ENCODE measurements around the gene PDK1. TPM values are rescaled to one million over a fixed set of nuclear protein-coding genes. Genes with fewer than 3 reads are reported as not detected.
"Not testable (repeated sequence)": the region's sequence is repeated elsewhere in the genome, so short reads cannot be mapped to it uniquely, and the experiment has no call there.

The PDK1 gene
- total RNA-seq, 1 donor from 2014 or later, result 42.3 TPM

DNA sequence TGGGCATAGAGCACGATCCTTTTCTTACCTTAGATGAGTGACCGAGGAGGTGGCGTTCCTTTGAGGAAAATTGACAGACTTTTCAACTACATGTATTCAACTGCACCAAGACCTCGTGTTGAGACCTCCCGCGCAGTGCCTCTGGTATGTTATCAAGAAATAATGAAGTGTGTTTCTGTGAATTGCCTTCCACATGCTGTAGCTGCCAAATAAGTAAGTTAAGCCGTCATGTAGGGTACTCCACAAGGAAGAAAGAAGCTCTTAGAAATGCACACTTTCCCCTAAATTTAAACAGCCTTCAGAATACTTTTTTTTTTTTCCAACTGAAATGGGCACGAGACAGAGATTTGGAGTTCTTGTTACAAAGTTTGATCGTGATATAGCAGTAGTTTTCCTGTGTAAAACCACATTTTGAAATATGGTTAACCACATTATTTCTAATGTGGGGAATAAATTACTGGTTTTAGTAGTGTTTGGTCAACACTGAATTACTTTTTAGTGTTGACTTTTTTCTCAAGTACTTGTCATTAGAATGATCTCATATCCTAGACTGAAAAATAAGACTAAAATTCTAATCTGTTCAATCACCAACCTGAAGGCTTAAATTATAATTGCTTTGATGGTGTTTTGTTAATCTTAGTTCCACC lies 30.5 kb downstream of the PDK1 start:
- H3K4me3 Mint-ChIP-seq, result no peak overlapping the region
- H3K4me1 Mint-ChIP-seq, result peaks cover 2% of the 10 kb centered on the region
- no peak for DNase-seq (ENCODE audit: low spot score in 2 of 2, unreplicated experiment in 2 of 2)
- peaks cover 74% of the 10 kb centered on the region for H3K36me3 Mint-ChIP-seq
- TF ChIP-seq, protein P1, sequence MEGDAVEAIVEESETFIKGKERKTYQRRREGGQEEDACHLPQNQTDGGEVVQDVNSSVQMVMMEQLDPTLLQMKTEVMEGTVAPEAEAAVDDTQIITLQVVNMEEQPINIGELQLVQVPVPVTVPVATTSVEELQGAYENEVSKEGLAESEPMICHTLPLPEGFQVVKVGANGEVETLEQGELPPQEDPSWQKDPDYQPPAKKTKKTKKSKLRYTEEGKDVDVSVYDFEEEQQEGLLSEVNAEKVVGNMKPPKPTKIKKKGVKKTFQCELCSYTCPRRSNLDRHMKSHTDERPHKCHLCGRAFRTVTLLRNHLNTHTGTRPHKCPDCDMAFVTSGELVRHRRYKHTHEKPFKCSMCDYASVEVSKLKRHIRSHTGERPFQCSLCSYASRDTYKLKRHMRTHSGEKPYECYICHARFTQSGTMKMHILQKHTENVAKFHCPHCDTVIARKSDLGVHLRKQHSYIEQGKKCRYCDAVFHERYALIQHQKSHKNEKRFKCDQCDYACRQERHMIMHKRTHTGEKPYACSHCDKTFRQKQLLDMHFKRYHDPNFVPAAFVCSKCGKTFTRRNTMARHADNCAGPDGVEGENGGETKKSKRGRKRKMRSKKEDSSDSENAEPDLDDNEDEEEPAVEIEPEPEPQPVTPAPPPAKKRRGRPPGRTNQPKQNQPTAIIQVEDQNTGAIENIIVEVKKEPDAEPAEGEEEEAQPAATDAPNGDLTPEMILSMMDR (IDR thresholded peaks at IDR 0.05; ENCODE audit: unreplicated experiment), result no peak
- H3K27me3 Mint-ChIP-seq (ENCODE audit: low read depth), result no peaks in the 10 kb centered on the region
- H3K9me3 Mint-ChIP-seq, result peaks cover 16% of the 10 kb centered on the region
- no peak overlapping the region for H3K27ac Mint-ChIP-seq

DNA sequence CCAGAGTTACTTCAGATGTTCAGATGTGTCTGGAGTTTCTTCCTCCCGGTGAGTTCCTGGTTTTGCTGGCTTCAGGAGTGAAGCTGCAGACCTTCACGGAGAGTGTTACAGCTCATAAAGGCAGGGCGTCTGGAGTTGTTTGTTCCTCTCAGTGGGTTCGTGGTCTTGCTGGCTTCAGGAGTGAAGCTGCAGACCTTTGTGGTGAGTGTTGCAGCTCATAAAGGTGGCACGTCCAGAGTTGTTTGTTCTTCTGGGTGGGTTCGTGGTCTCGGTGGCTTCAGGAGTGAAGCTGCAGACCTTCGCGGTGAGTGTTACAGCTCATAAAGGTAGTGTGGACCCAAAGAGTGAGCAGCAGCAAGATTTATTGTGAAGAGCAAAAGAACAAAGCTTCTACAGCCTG lies 31.3 kb downstream of the PDK1 start:
- DNase-seq (ENCODE audit: low spot score in 2 of 2, unreplicated experiment in 2 of 2); H3K4me1 Mint-ChIP-seq; H3K4me3 Mint-ChIP-seq; H3K27ac Mint-ChIP-seq; H3K27me3 Mint-ChIP-seq (ENCODE audit: low read depth): not testable (repeated sequence)
- H3K9me3 Mint-ChIP-seq, result peaks cover 16% of the 10 kb centered on the region
- peaks cover 68% of the 10 kb centered on the region for H3K36me3 Mint-ChIP-seq

DNA sequence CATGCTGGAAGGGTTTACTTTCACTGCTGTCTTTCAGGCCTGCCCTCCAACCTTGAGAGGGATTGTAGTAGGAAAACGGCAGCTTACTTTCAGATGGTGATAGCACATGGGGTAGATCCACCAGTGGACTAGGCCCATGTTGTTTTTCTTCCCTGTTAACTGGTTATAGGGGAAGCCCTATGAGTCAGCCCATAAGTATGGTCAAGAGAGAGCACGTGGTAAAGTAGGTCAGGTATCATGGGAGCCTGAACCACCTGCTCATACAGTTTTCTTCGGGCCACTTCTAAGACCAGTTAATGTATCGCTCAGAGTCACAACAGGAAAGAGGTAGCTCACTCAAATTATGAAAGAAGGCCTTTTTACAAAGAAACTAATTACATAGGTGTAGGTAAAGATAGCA lies 33.0 kb downstream of the PDK1 start:
- Mint-ChIP-seq H3K9me3 (peaks cover 16% of the 10 kb centered on the region), H3K4me1 (peaks cover 23% of the 10 kb centered on the region), H3K27ac (no peak overlapping the region), H3K27me3 (ENCODE audit: low read depth) (no peaks in the 10 kb centered on the region), H3K36me3 (peaks cover 63% of the 10 kb centered on the region), H3K4me3 (no peak overlapping the region)
- TF ChIP-seq, protein P1 (IDR thresholded peaks at IDR 0.05; ENCODE audit: unreplicated experiment), result no peak
- no peak for DNase-seq (ENCODE audit: low spot score in 2 of 2, unreplicated experiment in 2 of 2)

DNA sequence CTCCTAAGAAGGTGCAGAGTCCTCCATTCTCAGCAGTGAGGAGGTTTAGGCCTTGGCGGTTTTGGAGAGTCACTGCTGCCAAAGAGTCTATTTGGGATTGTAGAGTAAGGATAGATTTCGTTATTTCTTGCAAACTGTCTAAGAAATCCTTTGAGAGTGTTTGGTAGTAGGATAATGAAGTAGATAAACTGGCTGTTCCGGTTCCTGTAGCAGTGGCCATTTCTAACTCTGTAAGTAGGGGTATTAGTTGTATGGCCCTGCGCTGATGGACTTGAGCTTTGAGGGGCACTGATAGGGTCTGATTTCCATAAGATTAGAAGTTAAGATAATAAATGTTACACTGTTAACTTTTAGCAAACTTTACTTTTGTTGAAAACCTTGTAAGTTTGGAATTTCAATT lies 35.5 kb downstream of the PDK1 start:
- not testable (repeated sequence) for H3K27ac Mint-ChIP-seq; H3K4me3 Mint-ChIP-seq; DNase-seq (ENCODE audit: low spot score in 2 of 2, unreplicated experiment in 2 of 2); H3K27me3 Mint-ChIP-seq (ENCODE audit: low read depth)
- H3K36me3 Mint-ChIP-seq, result peaks cover 61% of the 10 kb centered on the region
- H3K9me3 Mint-ChIP-seq, result peaks cover 16% of the 10 kb centered on the region
- peaks cover 29% of the 10 kb centered on the region for H3K4me1 Mint-ChIP-seq

DNA sequence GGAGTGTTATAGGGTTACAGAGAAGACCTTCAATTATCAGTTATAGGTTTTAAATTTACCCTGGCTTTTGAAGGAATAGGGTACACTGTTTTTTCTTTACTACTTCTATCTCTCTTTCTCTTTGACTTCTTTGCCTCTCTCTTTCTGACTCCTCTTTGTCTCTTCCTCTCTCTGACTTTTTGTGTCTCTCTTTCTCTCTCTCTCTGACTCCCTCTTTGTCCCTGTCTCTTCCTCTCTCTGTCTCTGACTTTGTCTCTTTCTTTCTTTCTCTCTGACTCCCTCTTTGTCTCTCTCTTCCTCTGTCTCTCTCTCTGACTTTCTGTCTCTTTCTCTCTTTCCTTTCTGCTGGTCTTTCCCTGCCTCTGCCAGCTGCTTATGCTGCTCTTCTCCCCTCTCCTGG lies 36.3 kb downstream of the PDK1 start:
- not testable (repeated sequence) for H3K4me3 Mint-ChIP-seq; DNase-seq (ENCODE audit: low spot score in 2 of 2, unreplicated experiment in 2 of 2); H3K27me3 Mint-ChIP-seq (ENCODE audit: low read depth)
- H3K4me1 Mint-ChIP-seq, result peaks cover 29% of the 10 kb centered on the region
- peaks cover 58% of the 10 kb centered on the region for H3K36me3 Mint-ChIP-seq
- peak overlapping the region; percentile 30 for H3K27ac Mint-ChIP-seq
- peaks cover 11% of the 10 kb centered on the region for H3K9me3 Mint-ChIP-seq

DNA sequence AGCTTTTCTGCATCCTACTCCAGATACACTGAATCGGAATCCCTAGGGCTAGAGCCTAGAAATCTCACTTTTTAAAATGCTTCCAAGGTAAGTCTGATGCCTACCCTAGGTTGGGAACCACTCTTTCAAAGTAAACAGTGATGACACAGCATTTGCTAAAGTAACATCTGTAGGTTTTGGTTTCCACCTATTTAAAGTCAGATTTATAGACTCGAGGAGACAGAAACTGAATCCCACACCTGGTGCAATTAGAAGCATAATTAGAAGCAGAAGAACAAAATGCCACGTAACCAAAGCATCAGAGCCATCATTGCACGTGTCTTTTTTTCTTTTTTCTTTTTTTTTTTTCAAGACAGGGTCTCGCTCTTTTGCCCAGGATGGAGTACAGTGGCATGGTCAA lies 40.9 kb downstream of the PDK1 start:
- Mint-ChIP-seq H3K9me3 (no peaks in the 10 kb centered on the region), H3K27ac (no peak overlapping the region), H3K27me3 (ENCODE audit: low read depth) (no peaks in the 10 kb centered on the region), H3K36me3 (peaks cover 15% of the 10 kb centered on the region), H3K4me3 (no peak overlapping the region), H3K4me1 (peaks cover 45% of the 10 kb centered on the region)
- DNase-seq (ENCODE audit: low spot score in 2 of 2, unreplicated experiment in 2 of 2), result no peak
- TF ChIP-seq, protein P1 (IDR thresholded peaks at IDR 0.05; ENCODE audit: unreplicated experiment), result no peak

DNA sequence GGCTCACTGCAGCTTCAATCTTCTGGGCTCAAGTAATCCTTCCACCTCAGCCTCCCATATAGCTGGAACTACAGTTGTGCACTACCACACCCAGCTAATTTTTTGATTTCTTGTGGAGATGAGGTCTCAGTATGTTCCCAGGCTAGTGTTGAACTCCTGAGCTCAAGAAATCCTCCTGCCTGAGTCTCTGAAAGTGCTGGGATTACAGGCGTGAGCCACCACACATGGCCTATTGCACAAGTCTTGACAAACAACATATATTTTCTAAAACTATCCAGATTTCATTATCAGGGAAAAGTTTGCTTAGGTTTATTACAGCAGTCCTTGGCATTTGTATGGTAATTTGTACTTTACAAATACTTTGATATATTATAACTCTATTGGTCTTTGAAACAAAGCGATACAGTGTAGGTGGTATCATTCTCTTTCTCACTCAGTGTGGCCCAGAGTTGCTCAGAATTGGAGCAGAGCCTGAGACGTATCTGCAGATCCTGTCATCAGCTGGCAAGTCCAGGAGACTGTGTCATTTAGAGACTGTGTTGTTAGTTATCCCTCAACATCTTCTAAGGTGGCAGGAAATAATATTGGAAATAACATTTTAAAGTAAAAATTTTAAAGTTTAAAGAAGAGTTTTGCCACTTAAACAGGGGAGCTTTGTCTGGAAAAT lies 41.4 kb downstream of the PDK1 start:
- no peak overlapping the region for H3K27ac Mint-ChIP-seq
- H3K36me3 Mint-ChIP-seq, result peaks cover 20% of the 10 kb centered on the region
- H3K27me3 Mint-ChIP-seq (ENCODE audit: low read depth), result no peaks in the 10 kb centered on the region
- TF ChIP-seq, protein P1 (IDR thresholded peaks at IDR 0.05; ENCODE audit: unreplicated experiment), result no peak
- H3K9me3 Mint-ChIP-seq, result no peaks in the 10 kb centered on the region
- peaks cover 39% of the 10 kb centered on the region for H3K4me1 Mint-ChIP-seq
- DNase-seq (ENCODE audit: low spot score in 2 of 2, unreplicated experiment in 2 of 2), result no peak
- no peak overlapping the region for H3K4me3 Mint-ChIP-seq

Data from mesothelial cell of epicardium (in vitro differentiated cells).